ENCODE measurements around the gene EXOC3L2.

EXOC3L2 gene

DNA sequence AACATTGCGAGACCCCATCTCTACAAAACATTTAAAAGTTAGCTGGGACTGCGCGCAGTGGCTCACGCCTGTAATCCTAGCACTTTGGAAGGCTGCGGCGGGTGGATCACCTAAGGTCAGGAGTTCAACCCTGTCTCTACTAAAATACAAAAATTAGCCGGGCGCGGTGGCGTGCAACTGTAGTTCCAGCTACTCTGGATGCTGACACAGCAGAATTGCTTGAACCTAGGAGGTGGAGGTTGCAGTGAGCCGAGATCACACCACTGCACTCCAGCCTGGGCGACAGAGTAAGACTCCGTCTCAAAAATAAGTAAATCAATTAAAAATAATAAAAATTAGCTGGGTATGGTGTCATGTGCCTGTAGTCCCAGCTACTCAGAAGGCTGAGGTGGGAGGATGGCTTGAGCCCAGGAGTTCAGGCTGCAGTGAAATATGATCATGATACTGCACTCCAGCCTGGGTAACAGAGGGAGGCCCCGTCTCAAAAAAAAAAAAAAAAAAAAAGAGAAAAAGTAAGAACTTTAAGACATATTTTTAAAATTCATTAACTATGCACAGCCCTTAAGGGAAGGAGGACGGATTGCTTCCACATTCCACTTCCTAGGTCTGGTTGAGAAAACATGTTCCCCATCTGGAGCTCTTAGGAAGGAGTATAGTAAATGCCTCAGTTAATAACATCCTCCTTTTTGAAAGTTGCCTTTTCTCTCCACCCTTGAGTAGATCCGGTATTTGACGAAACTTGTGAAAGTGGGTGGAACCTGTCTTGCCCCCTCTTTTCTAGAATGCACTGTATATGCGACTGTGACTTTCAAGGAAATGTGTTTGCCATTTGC is 26.1 kb downstream of the EXOC3L2 start:
- DNase-seq (ENCODE audit: low read depth), result no peak

DNA sequence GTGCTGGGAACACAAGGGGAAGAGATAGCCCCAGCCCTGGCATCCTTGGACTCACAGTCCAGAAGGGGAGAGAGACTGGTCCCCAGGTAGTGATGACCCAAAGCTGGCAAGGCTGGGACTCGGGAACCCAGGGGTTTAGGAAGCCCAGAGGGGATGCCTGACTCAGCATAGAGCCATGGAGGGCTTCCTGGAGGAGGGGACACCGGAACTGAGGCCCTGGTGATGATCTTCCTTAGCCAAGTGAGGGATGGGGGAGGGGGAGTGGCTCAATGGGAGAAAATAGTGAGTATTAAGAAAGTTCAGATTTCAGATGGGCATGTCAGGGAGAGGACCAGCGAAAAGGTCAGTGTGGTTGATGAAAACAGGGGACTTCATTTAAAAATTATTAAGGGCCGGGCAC is 26.8 kb downstream of the EXOC3L2 start:
- no peak for DNase-seq (ENCODE audit: low read depth)

DNA sequence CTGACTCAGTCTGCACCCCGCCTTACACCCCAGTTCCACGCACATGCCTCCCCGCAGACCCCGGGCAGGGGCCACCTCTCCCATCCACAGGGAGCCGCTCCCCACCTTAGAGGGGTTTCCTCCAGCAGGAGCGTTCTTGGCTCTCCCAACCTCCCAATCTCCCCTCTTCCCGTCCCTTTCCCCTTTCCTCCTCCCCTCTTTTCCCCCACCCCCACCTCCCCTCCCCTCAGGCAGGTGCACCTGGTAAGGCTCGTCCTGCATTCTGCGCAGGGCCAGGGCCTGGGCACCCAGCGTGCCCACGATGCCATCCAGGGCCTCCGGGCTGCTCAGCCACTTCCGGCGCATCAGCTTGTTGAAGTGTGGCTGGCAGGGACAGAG is 27.3 kb downstream of the EXOC3L2 start:
- no peak for DNase-seq (ENCODE audit: low read depth)

DNA sequence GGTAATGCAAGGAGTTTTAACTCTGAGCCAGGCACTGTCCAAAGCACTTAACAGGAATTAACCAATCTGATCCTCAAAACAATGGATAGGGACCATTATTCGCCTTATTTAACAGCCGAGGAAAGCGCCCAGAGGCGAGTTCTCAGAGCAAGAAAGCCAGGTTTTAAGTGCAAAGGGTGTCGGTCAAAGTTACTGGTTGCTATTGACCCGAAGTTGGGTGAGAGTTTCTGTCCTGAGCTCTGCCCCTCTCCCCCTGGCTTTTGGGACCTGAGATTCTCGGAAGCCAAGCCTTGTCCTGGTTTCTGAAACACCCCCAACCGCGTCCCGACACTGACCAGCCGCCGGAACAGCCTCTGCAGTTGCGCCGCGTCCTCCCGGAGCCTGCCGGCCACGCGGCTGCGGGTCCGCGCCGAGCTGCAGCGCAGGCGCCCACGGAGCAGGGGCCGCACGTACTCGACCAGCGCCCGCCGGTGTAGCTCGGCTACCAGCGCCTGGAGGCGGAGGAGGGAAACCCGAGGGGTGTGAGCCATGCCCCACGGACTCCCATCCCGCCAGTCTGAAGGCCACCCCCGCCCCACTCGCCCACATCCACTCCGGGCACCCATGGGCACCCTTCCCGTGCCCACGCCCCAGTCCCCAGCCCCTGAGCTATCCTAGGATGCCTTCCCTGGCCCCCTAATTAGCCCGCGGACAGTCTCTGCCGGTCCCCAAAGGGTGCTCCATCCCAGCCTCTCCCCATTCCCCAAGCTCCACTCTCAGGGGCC is 27.8 kb downstream of the EXOC3L2 start:
- DNase-seq (ENCODE audit: low read depth), result no peak

DNA sequence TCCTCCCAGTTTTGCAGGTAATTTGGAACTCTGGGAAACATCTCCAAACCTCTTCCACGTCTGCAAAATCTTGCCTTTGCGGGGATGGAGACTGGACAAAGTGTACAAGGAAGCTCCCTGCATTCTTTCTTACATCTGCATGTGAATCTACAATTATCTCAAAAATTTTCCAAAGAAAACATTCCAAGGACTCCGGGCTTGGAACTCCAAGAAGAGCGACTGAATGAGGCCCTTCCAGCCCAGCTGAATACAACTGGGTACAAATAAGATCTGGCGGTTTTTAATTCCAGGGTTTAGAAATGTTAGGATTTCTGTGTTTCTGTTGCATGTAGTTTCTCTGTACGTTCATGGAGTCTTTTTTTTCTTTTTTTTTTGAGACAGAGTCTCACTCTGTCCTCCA is 28.5 kb downstream of the EXOC3L2 start:
- DNase-seq (ENCODE audit: low read depth), result no peak

DNA sequence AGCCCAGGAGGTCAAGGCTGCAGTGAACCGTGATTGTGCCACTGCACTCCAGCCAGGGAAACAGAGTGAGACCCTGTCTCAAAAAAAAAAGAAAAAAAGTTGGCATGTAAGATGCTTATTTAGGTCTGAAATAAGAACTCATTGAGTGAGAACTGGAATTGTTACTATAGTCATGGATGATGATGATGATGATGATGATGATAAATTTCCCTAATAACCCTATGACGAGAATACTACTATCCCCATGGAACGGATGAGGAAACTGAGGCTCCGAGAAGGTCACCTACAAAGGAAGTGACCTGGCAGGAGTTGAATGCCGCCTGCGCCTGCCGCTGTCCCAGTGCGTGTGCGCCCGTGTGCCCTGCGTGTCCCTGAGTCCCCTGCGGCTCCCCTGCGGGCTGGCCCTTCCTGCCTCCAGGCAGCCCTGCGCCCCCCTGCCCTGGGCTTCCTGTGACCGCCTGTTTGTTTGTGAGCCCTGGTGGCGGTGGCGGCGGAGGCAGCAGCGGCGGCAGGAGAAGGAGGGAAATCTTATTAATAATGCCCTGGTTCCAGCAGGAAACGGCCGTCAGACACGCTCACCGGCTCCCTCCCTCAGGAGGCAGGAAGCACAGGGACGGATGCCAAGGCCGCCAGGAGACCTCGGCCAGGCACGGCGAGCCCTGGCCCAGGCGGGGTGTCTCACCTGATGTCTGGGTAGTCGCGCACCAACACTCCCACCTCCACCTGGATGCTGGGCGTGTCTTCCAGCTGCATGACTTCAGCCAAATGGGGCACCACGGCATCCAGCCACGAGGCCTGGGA is 29.6 kb downstream of the EXOC3L2 start:
- DNase-seq (ENCODE audit: low read depth), result no peak

DNA sequence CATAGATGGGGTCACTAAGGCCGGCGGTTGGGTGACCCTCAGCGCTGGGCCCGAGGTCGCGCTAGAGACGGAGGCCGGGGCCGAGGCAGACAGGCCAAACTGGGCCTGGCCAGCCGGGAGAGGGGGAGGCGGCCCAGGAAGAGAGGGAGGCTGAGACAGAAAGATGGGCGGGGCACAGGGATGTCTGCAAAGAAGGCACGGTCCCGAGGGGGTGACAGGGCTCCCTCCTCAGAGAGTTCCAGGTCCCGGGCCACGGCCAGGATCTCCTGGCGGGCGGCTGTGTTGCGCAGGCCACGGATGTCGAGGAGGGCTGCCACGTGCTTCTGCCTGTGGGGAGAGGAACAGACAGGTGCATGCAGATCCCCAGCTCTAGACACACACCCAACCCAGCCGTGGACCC is 32.2 kb downstream of the EXOC3L2 start:
- no peak for DNase-seq (ENCODE audit: low read depth)

DNA sequence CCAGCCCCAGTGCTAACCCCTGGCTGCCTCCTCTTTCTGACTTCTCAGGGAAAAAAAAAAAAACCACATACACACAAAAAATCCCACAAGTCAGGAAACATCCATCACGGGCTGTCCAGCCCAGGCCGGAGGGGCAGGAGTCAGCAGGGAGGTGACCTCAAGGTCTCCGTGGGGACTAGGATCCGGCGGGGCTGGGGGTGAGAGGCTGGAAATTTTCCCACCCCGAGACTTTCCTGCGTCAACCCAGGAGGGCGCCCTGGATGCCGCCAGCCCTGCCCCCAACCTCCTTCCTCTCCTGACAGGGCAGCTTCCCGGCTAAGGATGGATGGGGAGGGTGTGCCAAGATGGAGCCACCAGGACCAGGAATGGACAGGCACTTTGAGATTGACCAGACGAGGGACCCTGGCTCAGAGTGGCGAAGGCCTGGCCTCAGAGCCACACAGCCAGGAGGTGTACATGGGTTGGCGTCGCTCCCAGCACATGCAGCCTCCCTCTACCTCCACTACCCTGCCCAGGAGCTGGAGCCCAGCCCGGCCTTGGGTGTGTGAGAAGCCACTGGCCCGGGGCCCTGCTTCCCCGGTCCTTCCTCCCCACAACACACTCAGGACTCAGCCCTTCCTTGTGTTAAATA is 33.3 kb downstream of the EXOC3L2 start:
- no peak for DNase-seq (ENCODE audit: low read depth)

DNA sequence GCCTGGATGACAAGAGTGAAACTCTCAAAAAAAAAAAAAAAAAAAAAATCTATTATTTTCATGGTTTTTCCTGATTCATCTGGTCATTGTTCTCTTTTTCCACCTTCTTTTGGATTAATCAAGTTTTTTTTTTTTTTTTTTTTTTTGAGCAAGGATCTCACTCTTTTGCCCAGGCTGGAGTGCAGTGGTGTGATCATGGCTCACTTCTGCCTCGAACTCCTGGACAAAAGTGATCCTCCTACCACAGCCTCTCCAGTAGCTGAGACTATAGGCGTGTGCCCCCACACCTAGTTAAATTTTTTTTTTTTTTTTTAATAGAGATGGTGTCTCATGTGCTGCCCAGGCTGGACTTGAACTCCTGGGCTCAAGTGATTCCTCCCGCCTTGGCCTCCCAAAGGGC is 38.9 kb downstream of the EXOC3L2 start:
- no peak for DNase-seq (ENCODE audit: low read depth)

DNA sequence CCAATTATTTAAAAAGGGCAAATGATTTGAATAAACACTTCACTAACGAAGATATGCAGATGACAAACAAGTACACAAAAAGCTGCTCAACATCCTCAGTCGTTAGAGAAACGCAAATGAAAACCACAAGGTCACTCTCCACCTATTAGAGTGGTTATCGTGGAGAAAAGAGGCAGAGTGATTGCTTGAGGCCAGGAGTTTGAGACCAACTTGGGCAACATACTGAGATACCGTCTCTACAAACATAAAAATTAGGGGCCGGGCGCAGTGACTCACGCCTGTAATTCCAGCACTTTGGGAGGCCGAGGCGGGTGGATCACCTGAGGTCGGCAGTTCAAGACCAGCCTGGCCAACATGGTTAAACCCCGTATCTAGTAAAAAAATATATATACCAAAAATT is 39.4 kb downstream of the EXOC3L2 start:
- no peak for DNase-seq (ENCODE audit: low read depth)

DNA sequence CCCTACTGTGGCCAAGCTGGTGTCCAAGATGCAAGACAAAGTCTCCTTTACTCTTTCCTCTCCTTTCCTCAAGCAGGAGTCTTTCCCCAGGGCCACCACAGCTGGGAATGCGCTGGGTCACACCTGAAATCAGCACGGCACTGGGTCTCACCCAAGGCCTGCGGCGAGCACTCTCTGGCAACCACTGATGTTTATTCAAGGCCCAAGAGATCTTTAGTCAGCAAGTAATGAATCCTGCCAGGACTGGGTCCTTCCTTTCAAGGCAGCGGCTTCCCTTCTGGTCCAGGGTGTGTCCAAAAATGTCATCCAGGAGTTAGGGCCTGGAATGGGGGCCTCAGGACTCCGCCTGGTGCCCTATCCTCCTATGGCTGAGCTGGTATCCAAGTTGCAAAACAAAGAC is 42.6 kb downstream of the EXOC3L2 start:
- DNase-seq (ENCODE audit: low read depth), result no peak

DNA sequence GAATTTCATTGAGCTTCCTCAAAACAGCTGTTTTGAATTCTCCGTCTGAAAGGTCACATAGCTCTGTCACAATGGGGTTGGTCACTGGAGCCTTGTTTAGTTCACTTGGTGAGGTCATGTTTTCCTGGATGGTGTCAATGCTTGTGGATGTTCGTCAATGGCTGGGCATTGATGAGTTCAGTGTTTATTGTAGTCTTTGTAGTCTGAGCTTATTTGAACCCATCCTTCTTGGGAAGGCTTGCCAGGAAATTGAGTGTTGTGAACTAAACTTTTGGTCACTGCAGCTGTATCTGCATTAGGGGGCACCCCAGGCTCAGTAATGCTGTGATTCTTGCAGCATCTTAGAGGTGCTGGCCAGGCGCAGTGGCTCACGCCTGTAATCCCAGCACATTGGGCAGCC is 44.6 kb downstream of the EXOC3L2 start:
- DNase-seq (ENCODE audit: low read depth), result no peak

DNA sequence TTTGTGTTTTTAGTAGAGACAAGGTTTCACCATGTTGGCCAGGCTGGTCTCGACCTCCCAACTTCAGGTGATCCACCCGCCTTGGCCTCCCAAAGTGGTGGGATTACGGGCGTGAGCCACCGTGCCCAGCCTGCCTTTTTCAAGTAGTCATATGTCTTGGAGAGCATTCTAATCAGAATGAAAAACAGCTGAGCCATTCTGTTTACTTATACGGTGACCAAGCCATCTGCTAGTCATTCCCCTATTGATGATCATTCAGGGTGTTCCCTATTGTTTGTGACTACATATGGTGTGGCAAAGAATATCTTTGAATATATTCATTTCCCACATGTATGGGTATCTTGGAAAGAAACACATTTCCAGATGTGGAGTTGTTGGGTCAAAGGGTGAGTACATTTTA is 49.4 kb downstream of the EXOC3L2 start:
- DNase-seq (ENCODE audit: low read depth), result peak; percentile 35

DNA sequence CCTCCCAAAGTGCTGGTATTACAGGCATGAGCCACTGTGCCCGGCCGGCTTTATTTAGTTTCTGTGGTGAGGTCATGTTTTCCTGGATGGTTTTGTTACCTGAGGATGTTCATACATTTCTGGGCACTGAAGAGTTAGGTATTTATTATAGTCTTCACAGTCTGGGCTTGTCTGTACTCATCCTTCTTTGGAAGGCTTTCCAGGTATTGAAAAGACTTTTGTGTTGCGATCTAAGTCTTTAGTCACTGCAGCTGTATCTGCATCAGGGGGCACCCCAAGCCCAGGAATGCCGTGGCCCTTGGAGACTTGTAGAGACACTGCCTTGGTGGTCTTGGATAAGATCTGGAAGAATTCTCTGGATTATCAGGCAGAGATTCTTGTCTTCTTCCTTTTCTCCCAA is 53.8 kb downstream of the EXOC3L2 start:
- no peak for DNase-seq (ENCODE audit: low read depth)

DNA sequence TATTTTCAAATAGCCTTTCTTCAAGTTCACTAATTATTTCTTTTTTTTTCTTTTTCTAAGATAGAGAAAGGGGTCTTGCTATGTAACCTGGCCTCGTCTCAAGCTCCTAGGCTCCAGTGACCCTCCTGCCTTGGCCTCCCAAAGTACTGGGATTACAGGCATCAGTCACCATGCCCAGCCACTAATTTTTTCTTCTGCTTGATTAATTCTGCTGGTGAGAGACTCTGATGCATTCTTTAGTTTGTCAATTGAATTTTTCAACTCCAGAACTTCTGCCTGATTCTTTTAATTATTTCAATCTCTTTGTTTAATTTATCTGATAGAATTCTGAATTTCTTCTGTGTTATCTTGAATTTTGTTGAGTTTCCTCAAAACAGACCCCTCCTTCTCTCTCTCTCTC is 55.2 kb downstream of the EXOC3L2 start:
- no peak for DNase-seq (ENCODE audit: low read depth)

DNA sequence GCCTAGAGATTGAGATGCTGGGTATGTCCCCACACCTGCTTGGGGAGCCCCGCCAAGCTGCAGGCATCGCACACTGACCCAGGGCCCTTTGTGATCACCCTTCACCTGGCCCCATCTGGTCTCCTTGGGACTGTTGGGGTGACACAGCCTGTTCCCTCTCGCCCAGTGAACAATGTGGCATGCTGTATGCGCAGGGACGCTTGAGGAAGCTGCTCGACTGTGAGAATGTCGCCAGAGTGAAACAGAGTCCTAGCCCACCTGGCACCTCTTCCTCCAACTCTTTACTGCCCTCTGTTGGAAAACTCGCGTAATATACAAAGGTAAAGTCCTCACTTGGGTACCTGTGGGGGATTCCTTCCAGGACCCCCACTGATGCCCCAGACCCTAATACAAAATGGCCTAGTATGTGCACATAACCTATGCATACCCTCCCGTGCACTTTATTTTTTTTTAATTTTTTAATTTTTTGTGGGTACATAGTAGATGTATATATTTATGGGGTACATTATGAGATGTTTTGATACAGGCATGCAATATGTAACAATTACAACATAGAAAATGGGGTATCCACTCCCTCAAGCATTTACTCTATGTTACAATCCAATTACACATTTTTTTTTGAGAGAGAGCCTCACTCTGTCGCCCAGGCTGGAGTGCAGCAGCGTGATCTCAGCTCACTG is 57.6 kb downstream of the EXOC3L2 start:
- DNase-seq (ENCODE audit: low read depth), result no peak

DNA sequence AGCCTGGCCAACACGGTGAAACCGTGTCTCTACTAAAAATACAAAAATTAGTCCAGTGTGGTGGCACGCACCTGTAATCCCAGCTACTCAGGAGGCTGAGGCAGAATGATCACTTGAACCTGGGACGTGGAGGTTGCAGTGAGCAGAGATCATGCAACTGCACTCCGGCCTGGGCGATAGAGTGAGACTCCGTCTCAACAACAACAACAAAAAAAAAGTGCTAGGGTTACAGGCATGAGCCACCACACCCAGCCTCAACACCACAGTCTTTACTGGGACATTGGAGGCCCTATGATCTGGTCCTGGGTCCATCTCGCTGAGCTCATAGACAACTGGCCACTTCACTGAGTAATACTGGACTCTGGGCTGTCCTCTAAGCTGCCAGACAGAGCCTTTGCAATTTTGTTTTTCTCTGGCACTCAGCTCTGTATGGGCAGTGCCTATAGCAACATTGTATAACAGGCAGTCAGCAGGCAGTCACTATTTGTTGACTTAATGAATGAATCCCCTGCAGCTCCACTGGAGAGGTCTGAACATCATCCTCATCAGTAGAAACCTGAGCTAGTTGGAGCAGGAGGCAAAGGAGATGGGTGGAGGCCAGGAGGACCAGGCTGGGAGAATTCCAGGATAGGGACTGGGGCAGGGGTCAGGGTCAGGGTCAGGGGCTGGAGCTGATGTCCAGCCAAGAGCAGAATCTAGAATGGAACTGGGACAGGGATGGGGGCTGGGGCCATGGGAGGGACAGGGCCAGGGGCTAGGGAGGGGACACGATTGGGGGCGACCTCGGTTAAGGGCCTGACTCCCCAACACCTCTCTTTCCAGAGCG is 58.5 kb downstream of the EXOC3L2 start:
- no peak for DNase-seq (ENCODE audit: low read depth)

DNA sequence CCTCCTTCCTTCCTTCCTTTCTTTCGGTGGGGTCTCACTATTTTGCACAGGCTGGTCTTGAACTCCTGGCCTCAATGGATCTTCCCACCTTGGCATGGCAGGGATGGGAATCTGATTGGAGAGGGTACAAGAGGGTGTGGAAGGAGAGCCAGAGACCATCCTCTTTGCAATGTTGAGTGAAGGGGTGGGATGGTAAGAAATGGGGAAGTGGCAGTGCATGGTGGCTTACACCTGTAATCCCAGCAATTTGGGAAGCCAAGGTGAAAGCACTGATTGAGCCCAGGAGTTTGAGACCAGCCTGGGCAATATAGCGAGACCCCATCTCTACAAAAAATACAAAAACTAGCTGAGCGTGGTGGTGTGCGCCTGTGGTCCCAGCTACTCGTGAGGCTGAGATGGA is 61.1 kb downstream of the EXOC3L2 start:
- DNase-seq (ENCODE audit: low read depth), result no peak

DNA sequence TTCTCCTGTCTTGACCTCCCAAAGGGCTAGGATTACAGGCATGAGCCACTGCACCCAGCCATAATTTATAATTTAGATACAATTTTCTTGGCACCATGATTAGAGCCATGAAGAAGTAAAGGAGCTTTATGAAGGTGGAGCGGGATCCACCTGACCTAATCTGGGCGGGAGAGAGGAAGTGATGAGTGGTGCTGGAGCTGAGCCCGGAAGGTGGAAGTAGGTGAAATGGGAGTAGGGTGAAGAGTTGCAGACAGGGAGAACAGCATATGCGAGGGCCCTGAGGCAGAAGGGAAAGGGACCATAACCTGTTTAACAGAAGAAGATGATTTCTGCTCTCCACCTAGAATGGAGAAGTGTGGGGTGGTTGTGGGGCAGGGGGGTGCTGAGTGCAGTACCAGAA is 62.4 kb downstream of the EXOC3L2 start:
- no peak for DNase-seq (ENCODE audit: low read depth)

DNA sequence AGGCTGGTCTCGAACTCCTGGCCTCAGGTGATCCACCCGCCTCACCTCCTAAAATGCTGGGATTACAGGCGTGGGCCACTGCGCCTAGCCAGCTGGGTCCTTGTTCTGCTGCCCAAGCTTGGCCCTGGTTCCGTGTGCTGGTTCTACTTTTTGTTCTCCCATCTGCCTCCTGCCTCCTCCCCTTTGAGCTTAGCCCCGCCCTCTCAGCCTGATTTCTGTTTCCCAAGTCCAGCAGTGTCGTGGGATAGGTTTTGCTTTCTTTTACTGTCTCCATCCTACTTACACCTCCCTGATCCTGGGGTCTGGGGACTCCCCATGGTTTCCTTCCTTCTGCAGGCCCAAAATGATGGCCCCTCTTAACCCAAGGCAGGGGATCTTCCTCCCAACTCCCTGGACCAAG is 64.3 kb downstream of the EXOC3L2 start:
- no peak for DNase-seq (ENCODE audit: low read depth)

DNA sequence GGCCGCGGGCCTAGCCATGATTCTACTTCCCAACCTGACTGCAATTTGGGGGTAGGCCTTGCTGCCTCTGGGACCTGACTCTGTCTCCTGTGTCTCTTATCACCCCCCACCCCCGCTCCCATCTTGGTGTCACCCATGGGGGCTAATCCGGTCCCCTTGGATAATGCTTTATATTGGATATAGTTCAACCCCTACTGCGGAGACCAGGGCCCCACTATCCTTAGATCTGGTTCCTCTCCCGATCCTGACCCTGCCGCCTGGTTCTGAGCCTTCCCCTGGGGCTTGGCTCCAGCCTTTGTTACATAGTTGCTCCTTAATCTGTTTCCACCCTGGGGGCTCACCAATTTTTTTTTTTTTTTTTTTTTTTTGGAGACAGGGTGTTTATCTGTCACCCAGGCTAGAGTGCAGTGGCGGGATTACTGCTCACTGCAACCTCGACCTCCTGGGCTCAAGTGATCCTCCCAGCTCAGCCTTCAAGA is 65.3 kb downstream of the EXOC3L2 start:
- DNase-seq (ENCODE audit: low read depth), result no peak
